Coronary artery (tissue), 2 donors: ENCODE measurements around the gene CACNA1G.

Experiments used
- DNase-seq: peaks from one replicate; pipeline ENCODE4 v3.0.0-alpha.2; 2017; ENCODE audit warnings: low spot score
- H3K27ac ChIP-seq, 2 donors: fragments of 200-600 bp; sonication (generic); one replicate each; pipeline ENCODE4 v1.5.1; 2016 to 2019
- H3K4me3 ChIP-seq: fragments of 200-600 bp; sonication (generic); 2 replicates; pipeline ENCODE4 v1.5.1; 2016; ENCODE audit warnings: mild to moderate bottlenecking, moderate library complexity
- TF ChIP-seq, protein P1 (sequence below): fragments of 200-600 bp; sonication (generic); IDR thresholded peaks from one replicate; pipeline ENCODE4 v1.5.1; 2019; ENCODE audit warnings: antibody characterized with exemption

Gene CACNA1G

DNA sequence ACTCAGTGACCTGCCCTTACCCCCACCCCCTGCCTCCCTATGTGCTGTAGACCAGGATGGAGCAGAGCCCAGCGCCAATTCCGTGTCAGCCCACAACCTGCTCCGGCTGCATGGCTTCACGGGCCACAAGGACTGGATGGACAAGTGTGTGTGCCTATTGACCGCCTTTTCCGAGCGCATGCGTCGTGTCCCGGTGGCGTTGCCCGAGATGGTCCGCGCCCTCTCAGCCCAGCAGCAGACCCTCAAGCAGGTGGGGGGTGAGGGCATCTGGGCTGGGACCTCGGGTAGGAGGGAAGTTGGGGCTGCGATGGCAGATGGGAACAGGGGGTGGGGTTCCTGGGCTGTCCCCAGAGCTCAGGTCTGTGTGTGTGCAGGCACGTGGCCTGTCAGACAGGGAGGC is 6.3 kb upstream of the CACNA1G start:
- DNase-seq = no peak
- Histone ChIP-seq H3K27ac (no peak overlapping the region), H3K4me3 (no peak overlapping the region)
- TF ChIP-seq, protein P1, sequence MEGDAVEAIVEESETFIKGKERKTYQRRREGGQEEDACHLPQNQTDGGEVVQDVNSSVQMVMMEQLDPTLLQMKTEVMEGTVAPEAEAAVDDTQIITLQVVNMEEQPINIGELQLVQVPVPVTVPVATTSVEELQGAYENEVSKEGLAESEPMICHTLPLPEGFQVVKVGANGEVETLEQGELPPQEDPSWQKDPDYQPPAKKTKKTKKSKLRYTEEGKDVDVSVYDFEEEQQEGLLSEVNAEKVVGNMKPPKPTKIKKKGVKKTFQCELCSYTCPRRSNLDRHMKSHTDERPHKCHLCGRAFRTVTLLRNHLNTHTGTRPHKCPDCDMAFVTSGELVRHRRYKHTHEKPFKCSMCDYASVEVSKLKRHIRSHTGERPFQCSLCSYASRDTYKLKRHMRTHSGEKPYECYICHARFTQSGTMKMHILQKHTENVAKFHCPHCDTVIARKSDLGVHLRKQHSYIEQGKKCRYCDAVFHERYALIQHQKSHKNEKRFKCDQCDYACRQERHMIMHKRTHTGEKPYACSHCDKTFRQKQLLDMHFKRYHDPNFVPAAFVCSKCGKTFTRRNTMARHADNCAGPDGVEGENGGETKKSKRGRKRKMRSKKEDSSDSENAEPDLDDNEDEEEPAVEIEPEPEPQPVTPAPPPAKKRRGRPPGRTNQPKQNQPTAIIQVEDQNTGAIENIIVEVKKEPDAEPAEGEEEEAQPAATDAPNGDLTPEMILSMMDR = no peak

DNA sequence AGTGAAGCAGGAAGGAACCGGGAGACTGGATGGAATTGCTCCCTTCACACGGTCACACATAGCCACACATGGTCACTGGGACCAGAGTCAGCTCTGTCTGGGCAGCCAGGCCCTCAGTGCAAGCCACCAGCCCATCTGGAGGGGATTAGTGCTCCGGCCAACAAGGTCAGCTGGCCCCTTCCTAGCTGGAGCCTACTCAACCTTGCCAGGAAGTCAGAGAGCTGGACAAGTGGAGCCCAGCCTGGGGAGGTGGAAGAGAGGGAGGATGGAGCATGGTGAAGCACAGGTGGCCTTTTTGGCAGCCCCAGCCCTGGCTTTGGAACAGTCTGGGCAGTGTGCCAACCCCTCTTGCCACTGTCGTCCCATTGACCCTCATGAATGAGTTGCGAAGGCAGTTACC is 3.7 kb upstream of the CACNA1G start:
- DNase-seq = no peak

DNA sequence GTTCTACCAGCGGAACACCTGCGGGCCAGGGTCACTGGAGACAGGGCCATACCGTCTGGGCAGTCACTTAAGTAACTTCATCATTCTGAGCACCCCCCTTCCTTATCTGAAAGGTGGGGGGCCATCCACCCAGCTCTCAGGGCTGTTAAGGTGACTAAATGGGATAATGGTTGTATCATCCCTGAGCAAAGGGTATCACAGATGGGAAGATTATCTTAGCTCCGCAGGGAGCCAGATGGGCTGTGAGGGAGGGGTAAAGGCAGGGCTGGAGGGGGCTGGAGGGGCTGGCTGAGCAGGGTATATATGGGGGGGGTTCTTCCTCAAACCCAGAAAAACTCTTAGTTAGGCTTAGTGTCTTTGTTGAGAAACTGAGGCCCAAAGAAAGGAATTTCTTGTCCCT is 2.9 kb upstream of the CACNA1G start:
- no peak for DNase-seq
- TF ChIP-seq, protein P1 = no peak
- no peak overlapping the region for H3K4me3 ChIP-seq
- no peak overlapping the region for H3K27ac ChIP-seq

More for the DNA sequence above, 3.7 kb upstream of the CACNA1G start:
- H3K4me3 ChIP-seq = no peak overlapping the region
- H3K27ac ChIP-seq = no peak overlapping the region
- TF ChIP-seq, protein P1 = no peak

DNA sequence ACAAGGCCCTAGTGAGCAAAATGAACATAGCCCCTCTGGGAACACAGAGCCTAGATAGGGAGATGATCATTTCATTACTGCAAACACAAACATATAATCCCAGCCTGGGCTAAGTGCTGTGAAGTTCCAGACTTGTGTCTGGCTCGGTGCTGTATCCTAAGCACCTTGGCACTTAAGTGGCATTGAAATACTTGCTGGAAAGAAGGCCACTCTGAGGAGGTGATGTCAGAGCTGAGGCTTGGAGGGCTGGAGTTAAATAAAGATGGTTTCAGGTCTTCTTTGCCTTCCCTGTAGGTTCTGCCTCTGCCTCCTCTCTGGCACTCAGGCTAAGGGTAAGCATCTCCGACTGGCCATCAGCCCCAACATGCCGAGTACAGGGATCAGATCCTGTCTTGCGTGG is 2.4 kb upstream of the CACNA1G start:
- Histone ChIP-seq H3K4me3 (no peak overlapping the region), H3K27ac (no peak overlapping the region)
- DNase-seq = no peak
- TF ChIP-seq, protein P1 = no peak

DNA sequence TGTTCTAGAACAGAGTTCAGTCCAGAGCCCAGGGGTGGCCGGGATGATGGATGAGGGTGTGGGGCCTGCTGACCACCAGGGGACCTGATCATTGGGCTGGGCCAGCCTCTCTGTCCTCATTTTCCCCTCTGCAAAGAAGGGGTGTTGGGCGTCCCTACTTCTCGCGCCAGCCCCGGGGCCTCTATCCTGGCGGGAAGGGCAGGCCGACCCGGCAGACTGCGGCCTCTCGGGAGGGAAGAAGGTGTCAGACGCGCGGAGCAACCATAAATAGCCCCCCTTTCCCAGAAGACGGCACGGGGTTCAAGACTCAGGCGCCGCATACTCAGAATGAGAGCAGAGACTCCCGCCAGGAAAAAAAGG is 2.0 kb upstream of the CACNA1G start:
- Histone ChIP-seq H3K27ac (no peak overlapping the region), H3K4me3 (peak overlapping the region; percentile 72)
- TF ChIP-seq, protein P1 = no peak
- no peak for DNase-seq

DNA sequence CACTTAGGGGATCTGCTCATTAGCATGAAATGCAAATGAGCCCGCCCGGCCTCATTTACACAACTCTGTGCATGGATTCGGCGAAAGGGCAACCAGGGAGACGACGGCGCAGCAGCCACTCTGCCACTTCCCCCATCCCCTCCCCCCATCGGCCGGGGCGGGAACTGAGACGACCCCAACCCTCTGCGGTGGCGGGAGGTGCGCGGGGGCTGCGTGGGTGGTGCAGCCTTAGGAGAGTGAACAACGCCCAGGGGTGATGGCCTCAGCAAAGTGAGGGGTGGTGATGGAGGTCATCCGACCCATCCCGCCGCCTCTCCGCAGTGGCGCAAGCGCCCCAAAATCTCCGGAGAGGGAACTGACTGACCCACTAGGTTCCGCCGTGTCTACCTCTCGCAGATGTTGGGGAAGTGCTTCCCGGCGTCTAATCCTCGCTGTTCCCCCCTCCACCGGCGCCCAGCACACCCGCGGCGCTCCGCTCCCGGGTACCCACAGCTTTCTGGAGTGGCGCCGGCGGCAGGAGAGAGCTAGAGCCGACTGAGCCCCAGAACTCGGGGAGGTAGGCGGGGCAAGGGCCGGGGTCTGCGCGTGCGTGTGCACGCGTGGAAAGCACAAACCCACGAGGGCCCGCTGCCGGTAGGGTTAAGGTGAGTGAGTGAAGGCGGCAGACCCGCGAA is 1.4 kb upstream of the CACNA1G start:
- no peak overlapping the region for H3K27ac ChIP-seq
- no peak for DNase-seq
- peak overlapping the region; percentile 72 for H3K4me3 ChIP-seq
- TF ChIP-seq, protein P1 = no peak

DNA sequence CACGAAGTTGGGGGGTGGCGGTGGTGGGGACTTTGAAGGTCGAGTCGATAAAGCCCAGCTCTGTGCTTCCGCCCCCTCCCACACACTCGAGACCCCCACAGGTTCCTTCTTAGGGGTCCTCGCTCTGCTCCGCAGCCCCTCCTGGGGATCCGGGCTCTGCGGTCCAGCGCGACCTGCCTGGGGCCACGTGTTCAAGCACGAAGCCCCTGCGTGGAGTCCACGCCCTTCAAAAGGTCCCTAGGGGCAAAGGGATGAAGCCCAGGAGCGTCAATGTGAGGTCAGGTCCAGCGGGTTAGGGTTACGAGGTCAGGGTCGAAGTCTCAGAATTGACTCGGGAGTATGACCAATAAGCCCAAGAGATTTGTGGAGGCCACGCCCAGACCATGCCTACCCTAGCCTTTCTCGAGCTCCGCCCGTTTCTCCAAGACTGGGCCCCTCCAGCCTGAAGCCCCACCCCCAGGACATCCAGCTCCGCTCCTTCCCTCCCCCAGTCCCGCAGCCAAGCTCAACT is 786 bp upstream of the CACNA1G start:
- Histone ChIP-seq H3K27ac (no peak overlapping the region), H3K4me3 (peak overlapping the region; percentile 72)
- no peak for DNase-seq
- TF ChIP-seq, protein P1 = no peak
